Breast epithelium (tissue), 4 donors: Measurements from ENCODE around the gene FBXL15. TPM values are rescaled to one million over a fixed set of nuclear protein-coding genes. Genes with fewer than 3 reads are reported as not detected.

Experiments used
- DNase-seq, 2 donors: peaks; one replicate each; pipeline ENCODE4 v3.0.0-alpha.2; 2019; ENCODE audit warnings: low spot score in 2 of 2
- H3K27ac ChIP-seq, 2 donors: fragments of 200-600 bp; sonication (generic) in 1 of 2; one replicate each; pipeline ENCODE4 v1.5.1; 2016 to 2019; ENCODE audit warnings: mild to moderate bottlenecking in 1 of 2
- H3K27me3 ChIP-seq, 2 donors: fragments of 200-600 bp; sonication (generic) in 1 of 2; one replicate each; pipeline versions ENCODE4 v1.5.1 to v1.6.0; 2017 to 2019; ENCODE audit warnings: control low read depth in 1 of 2, mild to moderate bottlenecking in 1 of 2
- H3K36me3 ChIP-seq: fragments of 200-600 bp; one replicate; pipeline ENCODE4 v1.5.1; 2019
- H3K4me1 ChIP-seq, 2 donors: fragments of 200-600 bp; sonication (generic); one replicate each; pipeline ENCODE4 v1.5.1; 2016 to 2019; ENCODE audit warnings: control low read depth in 1 of 2
- H3K4me3 ChIP-seq, 3 donors: fragments of 200-600 bp; sonication (generic); 1 replicate in 2 of 3; 2 replicates in 1 of 3; pipeline ENCODE4 v1.5.1; 2016 to 2019; ENCODE audit warnings: mild to moderate bottlenecking in 3 of 3, moderate library complexity in 2 of 3
- H3K9me3 ChIP-seq, 2 donors: fragments of 200-600 bp; sonication (generic) in 1 of 2; one replicate each; pipeline ENCODE4 v1.5.1; 2016 to 2019; ENCODE audit warnings: control low read depth in 1 of 2
- CTCF ChIP-seq, 3 donors: fragments of 450-650 bp; IDR thresholded peaks; one replicate each; pipeline ENCODE4 v1.5.1; 2016 to 2017; ENCODE audit warnings: antibody characterized with exemption in 3 of 3, mild to moderate bottlenecking in 3 of 3, moderate library complexity in 3 of 3
- POLR2A ChIP-seq: fragments of 450-650 bp; IDR thresholded peaks from one replicate; pipeline ENCODE4 v1.6.1; 2016; ENCODE audit warnings: antibody characterized with exemption, mild to moderate bottlenecking, moderate library complexity
- POLR2AphosphoS5 ChIP-seq, 3 donors: sonication (generic); formaldehyde crosslinking; IDR thresholded peaks; one replicate each; pipeline ENCODE4 v1.6.1; 2017; ENCODE audit warnings: antibody characterized with exemption in 3 of 3
- intact Hi-C: fragments of 100-400 bp; cut with DNase I; formaldehyde crosslinking; loops from one replicate; pipeline ENCODE4 v1.15.1; 2023; ENCODE audit warnings: low total_unique reads
- total RNA-seq, 3 donors: library from RNA; depleted of rRNA; stranded (reverse); fragments of >200 nt; gene quantifications; one replicate each; pipeline ENCODE4 v1.1.0, GENCODE V29; 2016

FBXL15 gene
- total RNA-seq, 3 donors from 2014 or later = 16.8 to 24.8 (median 21.0) TPM

DNA sequence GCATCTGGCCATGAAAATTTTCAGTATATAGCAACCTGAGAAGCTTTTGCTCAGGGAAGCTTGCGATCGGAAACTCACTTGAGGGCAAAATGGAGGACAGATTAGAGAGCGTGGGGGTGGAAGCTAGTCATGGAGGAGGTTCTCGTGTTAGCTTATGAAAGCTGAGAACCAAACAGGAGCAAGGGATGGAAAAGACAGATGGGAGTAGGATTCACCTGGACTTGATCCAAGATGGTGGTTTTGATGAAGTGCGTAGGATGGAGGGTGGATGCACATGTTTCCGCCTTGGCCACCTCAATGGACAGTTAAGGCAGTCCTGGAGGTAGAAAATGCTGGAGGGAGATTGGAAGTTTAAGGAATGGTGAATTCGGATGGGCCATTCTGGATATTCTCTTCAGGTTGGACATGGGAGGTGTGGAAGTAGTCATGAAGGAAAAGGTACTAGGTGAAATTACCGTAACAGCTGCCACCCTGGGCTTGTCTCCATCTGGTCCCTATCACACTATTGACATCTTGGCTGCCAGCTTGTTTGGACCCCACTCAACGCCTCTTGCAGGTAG, 37.0 kb downstream of the FBXL15 start:
- H3K4me1 ChIP-seq = no peaks in the 10 kb centered on the region
- no peaks in the 10 kb centered on the region for H3K27me3 ChIP-seq
- H3K27ac ChIP-seq = no peak overlapping the region
- H3K36me3 ChIP-seq = no peaks in the 10 kb centered on the region
- DNase-seq = no peak
- intact Hi-C loops = no loop called here
- no peaks in the 10 kb centered on the region for H3K9me3 ChIP-seq
- H3K4me3 ChIP-seq = no peak overlapping the region
- no peak for TF ChIP-seq POLR2A
- TF ChIP-seq CTCF (IDR thresholded peaks at IDR 0.05) = no peak
- TF ChIP-seq POLR2AphosphoS5 (IDR thresholded peaks at IDR 0.05) = no peak

DNA sequence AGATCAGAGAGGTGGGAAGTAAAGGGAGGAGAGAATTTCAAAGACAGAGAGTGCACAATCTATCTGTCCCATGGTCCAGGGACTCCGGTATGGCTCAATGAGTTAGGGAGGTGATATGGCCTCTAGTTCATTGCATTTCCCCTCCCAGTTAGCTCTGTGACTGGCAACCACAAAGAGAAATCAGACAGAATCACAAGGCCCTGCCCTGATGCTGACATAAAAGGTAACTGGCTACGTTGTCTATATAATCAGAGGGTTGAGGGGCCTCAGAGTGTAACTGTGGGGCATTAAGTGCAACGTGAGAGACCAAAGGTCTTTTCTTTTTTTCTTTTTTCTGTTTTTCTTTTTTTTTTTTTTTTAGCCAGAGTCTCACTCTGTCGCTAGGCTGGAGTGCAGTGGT, 38.0 kb downstream of the FBXL15 start:
- Histone ChIP-seq H3K9me3 (no peaks in the 10 kb centered on the region), H3K27ac (no peak overlapping the region), H3K27me3 (no peaks in the 10 kb centered on the region), H3K4me3 (no peak overlapping the region), H3K36me3 (no peaks in the 10 kb centered on the region), H3K4me1 (no peaks in the 10 kb centered on the region)
- intact Hi-C loops = no loop called here
- DNase-seq = no peak
- TF ChIP-seq CTCF (IDR thresholded peaks at IDR 0.05) (no peak), POLR2A (no peak), POLR2AphosphoS5 (IDR thresholded peaks at IDR 0.05) (no peak)

DNA sequence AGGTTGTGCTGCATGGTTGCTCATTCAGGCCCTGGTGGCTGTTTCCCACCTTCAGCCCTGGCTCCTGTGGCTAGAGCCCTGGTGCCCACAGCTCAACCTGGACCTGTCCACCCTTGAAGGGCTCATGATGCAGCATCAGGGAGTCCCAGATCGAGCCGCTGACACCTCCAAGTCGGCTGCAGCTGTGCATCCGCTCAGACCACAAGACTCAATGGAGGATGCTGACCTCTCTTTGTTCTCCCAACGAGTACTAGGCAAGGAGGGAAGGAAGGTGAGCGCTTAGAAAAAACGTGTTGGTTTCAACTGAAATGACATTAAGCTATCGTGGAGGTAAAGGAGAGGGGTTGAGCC, 40.2 kb downstream of the FBXL15 start:
- H3K4me3 ChIP-seq = peak overlapping the region; percentile 55 to 82 (median 59)
- intact Hi-C loops = no loop called here
- TF ChIP-seq POLR2AphosphoS5 (IDR thresholded peaks at IDR 0.05) (no peak), POLR2A (no peak), CTCF (IDR thresholded peaks at IDR 0.05) (no peak)
- peak overlapping the region in 1 of 2 donors; percentile 5 for H3K27ac ChIP-seq
- no peaks in the 10 kb centered on the region for H3K4me1 ChIP-seq
- H3K27me3 ChIP-seq = no peaks in the 10 kb centered on the region
- no peaks in the 10 kb centered on the region for H3K9me3 ChIP-seq
- DNase-seq = no peak
- H3K36me3 ChIP-seq = no peaks in the 10 kb centered on the region

- Histone ChIP-seq H3K9me3 (no peaks in the 10 kb centered on the region), H3K27me3 (no peaks in the 10 kb centered on the region), H3K4me1 (no peaks in the 10 kb centered on the region), H3K36me3 (no peaks in the 10 kb centered on the region), H3K4me3 (peak overlapping the region; percentile 55 to 82 (median 59)), H3K27ac (peak overlapping the region in 1 of 2 donors; percentile 5)
- intact Hi-C loops = no loop called here
- TF ChIP-seq CTCF (IDR thresholded peaks at IDR 0.05) (no peak), POLR2AphosphoS5 (IDR thresholded peaks at IDR 0.05) (peak in 2 of 3 donors; percentile 40 to 52), POLR2A (no peak)
- DNase-seq = peak; percentile 90 to 94
These were observed 40.8 kb downstream of the FBXL15 start for GRCh38 chr10:102461187-102462054.

DNA sequence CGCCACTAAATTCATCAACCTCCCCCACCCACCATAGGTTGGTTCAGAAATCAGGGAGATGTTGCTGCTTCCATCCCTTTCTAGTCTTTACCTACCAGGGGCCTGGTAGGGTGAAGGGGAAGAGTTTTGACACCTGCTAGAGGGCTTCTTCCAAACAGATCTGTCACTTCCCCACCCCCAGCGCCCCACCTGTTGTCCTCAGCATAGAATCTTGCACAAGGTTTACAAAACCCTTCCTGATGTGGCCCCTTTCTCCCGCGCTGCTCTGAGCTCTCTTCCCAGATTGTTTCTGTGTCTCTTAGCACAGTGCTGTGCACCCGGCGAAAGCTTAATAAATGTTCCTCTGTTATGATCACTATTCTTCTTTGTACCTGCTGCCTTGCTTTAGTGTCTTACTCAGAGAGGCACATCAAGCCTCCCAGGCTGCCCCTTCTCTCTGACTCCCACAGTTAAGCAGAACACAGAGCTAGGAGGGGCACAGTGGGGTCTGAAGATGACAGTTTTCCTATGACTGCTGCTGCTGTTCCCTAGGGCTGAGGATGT, 41.9 kb downstream of the FBXL15 start:
- Histone ChIP-seq H3K27ac (no peak overlapping the region), H3K4me3 (no peak overlapping the region), H3K4me1 (no peaks in the 10 kb centered on the region), H3K27me3 (no peaks in the 10 kb centered on the region), H3K9me3 (no peaks in the 10 kb centered on the region), H3K36me3 (no peaks in the 10 kb centered on the region)
- TF ChIP-seq POLR2AphosphoS5 (IDR thresholded peaks at IDR 0.05) (no peak), POLR2A (no peak), CTCF (IDR thresholded peaks at IDR 0.05) (no peak)
- intact Hi-C loops = no loop called here
- DNase-seq = no peak
